Measurements from ENCODE around the gene LRRC14B.

DNA sequence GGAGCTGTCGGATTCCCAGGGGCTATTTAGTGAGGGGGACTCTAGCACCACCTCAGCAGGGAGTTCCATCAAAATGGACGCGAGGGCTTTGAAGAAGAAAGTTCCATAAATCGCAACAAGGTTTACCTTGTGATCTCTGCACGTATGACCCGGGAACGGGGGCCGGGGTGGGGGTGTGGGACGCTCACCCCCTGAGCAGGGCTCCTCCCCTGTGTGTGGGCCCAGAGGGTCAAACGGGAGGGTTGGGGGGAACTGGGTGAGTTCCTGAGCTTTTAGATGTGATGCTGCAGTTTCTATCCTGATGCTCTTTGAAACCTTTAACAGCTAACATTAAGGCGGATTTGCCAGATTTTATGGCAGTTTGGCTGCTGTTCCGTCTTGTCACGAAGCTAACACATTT lies 18.9 kb upstream of the LRRC14B start:
- TF ChIP-seq, protein P1, sequence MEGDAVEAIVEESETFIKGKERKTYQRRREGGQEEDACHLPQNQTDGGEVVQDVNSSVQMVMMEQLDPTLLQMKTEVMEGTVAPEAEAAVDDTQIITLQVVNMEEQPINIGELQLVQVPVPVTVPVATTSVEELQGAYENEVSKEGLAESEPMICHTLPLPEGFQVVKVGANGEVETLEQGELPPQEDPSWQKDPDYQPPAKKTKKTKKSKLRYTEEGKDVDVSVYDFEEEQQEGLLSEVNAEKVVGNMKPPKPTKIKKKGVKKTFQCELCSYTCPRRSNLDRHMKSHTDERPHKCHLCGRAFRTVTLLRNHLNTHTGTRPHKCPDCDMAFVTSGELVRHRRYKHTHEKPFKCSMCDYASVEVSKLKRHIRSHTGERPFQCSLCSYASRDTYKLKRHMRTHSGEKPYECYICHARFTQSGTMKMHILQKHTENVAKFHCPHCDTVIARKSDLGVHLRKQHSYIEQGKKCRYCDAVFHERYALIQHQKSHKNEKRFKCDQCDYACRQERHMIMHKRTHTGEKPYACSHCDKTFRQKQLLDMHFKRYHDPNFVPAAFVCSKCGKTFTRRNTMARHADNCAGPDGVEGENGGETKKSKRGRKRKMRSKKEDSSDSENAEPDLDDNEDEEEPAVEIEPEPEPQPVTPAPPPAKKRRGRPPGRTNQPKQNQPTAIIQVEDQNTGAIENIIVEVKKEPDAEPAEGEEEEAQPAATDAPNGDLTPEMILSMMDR (IDR thresholded peaks at IDR 0.05 in 4 of 5, conservative IDR thresholded peaks at IDR 0.05 in 1 of 5) = no peak
- no peak for TF ChIP-seq POLR2A (IDR thresholded peaks at IDR 0.05)
